Ovary (tissue), 3 donors: ENCODE measurements around the gene RCE1.

ENCODE experiments used
- EP300 ChIP-seq: sonication (generic); formaldehyde crosslinking; IDR thresholded peaks from one replicate; pipeline ENCODE4 v1.6.1; 2017; ENCODE audit warnings: antibody characterized with exemption
- POLR2A ChIP-seq: fragments of 450-650 bp; IDR thresholded peaks from one replicate; pipeline ENCODE4 v1.6.1; 2017; ENCODE audit warnings: antibody characterized with exemption, mild to moderate bottlenecking, moderate library complexity
- TF ChIP-seq, protein P1 (sequence below), 3 donors: fragments of 450-650 bp in 2 of 3; fragments of 200-600 bp in 1 of 3; IDR thresholded peaks; one replicate each; pipeline versions ENCODE4 v1.5.1 to v1.8.0; 2016 to 2022; ENCODE audit warnings: antibody characterized with exemption in 3 of 3, mild to moderate bottlenecking in 1 of 3
- donor health status: DM: no; HTN: no; CAD: no.

GRCh38 chr11:66849501-66850234 lies 6.4 kb downstream of the RCE1 start:
- TF ChIP-seq, protein P1, sequence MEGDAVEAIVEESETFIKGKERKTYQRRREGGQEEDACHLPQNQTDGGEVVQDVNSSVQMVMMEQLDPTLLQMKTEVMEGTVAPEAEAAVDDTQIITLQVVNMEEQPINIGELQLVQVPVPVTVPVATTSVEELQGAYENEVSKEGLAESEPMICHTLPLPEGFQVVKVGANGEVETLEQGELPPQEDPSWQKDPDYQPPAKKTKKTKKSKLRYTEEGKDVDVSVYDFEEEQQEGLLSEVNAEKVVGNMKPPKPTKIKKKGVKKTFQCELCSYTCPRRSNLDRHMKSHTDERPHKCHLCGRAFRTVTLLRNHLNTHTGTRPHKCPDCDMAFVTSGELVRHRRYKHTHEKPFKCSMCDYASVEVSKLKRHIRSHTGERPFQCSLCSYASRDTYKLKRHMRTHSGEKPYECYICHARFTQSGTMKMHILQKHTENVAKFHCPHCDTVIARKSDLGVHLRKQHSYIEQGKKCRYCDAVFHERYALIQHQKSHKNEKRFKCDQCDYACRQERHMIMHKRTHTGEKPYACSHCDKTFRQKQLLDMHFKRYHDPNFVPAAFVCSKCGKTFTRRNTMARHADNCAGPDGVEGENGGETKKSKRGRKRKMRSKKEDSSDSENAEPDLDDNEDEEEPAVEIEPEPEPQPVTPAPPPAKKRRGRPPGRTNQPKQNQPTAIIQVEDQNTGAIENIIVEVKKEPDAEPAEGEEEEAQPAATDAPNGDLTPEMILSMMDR (IDR thresholded peaks at IDR 0.05) = no peak
- TF ChIP-seq POLR2A = no peak
- TF ChIP-seq EP300 = no peak
